Measurements from ENCODE around the gene MMP15. TPM values are rescaled to one million over a fixed set of nuclear protein-coding genes. Genes with fewer than 3 reads are reported as not detected.

Gene MMP15
- total and polyA plus RNA-seq, 2 of the 4 experiments (the other 2 are of a cell fraction): 0.18 to 0.56 TPM

- WGBS, 2 experiments (ENCODE audit: extremely low coverage in 2 of 2, insufficient read length in 1 of 2): 73% methylated on average over 5 of the region's 18 CpGs; no CpG with 5 or more reads in 1 of the 2 experiments
- Histone ChIP-seq H3K4me2 (ENCODE audit: low read depth, low read length) (no peak overlapping the region), H3K14ac (replicated peaks; ENCODE audit: low read depth, low read length) (no peak overlapping the region), H3K56ac (ENCODE audit: extremely low read depth, insufficient read depth, low read length) (no peak overlapping the region), H3K23ac (ENCODE audit: low read depth, low read length) (no peak overlapping the region), H3K79me1 (ENCODE audit: low read depth in 1 of 2, low read length in 2 of 2) (peaks cover 9 to 41% of the 10 kb centered on the region in 2 experiments; a peak in 3 of 4 replicates), H3K27ac (ENCODE audit: insufficient read depth, low read length) (no peak overlapping the region), H4K8ac (ENCODE audit: low read depth in 2 of 2, low read length in 2 of 2) (no peak overlapping the region), H2AK5ac (ENCODE audit: low read depth, low read length) (no peak overlapping the region), H4K20me1 (ENCODE audit: insufficient read depth, low read length) (peaks cover 23% of the 10 kb centered on the region), H2AFZ (replicated peaks; ENCODE audit: low read length, poor library complexity) (no peak overlapping the region), H4K5ac (ENCODE audit: low read depth, low read length) (no peak overlapping the region), H3K9ac (ENCODE audit: low read depth, low read length) (no peak overlapping the region), H3K4me1 (ENCODE audit: control insufficient read depth, insufficient read depth, low read length) (peaks cover 8% of the 10 kb centered on the region; the same call in 1 of the 2 replicates), H2BK120ac (ENCODE audit: low read depth, low read length) (no peak overlapping the region), H3K18ac (ENCODE audit: low read depth, low read length) (no peak overlapping the region), H3K9me3 (ENCODE audit: control insufficient read depth, insufficient read depth, low read length) (no peaks in the 10 kb centered on the region), H4K91ac (ENCODE audit: insufficient read depth, low read depth, low read length) (no peak overlapping the region), H3K36me3 (ENCODE audit: control insufficient read depth, insufficient read depth, low read length) (peaks cover 34% of the 10 kb centered on the region; the same call in 1 of the 2 replicates), H3K4me3 (ENCODE audit: insufficient read depth, low read depth, low read length) (no peak overlapping the region), H2BK15ac (ENCODE audit: low read depth, low read length) (no peak overlapping the region), H2BK20ac (ENCODE audit: low read depth, low read length) (no peak overlapping the region), H3K4ac (ENCODE audit: low read depth, low read length) (no peak overlapping the region), H2BK5ac (ENCODE audit: low read depth, low read length, poor library complexity, severe bottlenecking) (no peak overlapping the region), H3K9me1 (ENCODE audit: insufficient read depth, low read length) (peaks cover 5% of the 10 kb centered on the region; the same call in 1 of the 2 replicates), H3K27me3 (ENCODE audit: control insufficient read depth, insufficient read depth, low read length) (no peaks in the 10 kb centered on the region; the same call in 1 of the 2 replicates), H2AK9ac (replicated peaks; ENCODE audit: low read depth, low read length, poor library complexity) (no peak overlapping the region)
- ChIA-PET CTCF (no interaction called here), POLR2A (ENCODE audit: unreplicated experiment) (no interaction called here)
- intact Hi-C loops (cut with micrococcal nuclease) (no loop called here), dilution Hi-C loops (cut with HindIII; ENCODE audit: low sequenced_read_pairs, unreplicated experiment) (no loop called here), in situ Hi-C loops (cut with MboI; ENCODE audit: low sequenced_read_pairs) (no loop called here)
- TF ChIP-seq SMC3 (IDR thresholded peaks at IDR 0.05; ENCODE audit: low read depth, low read length): no peak
- TF ChIP-seq FOS (IDR thresholded peaks at IDR 0.05; ENCODE audit: low read depth, low read length): no peak
- TF ChIP-seq MXI1 (IDR thresholded peaks at IDR 0.05; ENCODE audit: borderline replicate concordance, low read depth, low read length): no peak
- TF ChIP-seq NFE2L2 (IDR thresholded peaks at IDR 0.05; ENCODE audit: low read depth, low read length): no peak
- no peak for TF ChIP-seq ELK1 (IDR thresholded peaks at IDR 0.05; ENCODE audit: borderline replicate concordance, low read depth, low read length)
- no peak for TF ChIP-seq RAD21 (IDR thresholded peaks at IDR 0.05; ENCODE audit: low read length)
- TF ChIP-seq MAFK (IDR thresholded peaks at IDR 0.05; ENCODE audit: low read depth, low read length): no peak
- no peak for TF ChIP-seq MAZ (IDR thresholded peaks at IDR 0.05; ENCODE audit: borderline replicate concordance, low read depth, low read length)
- no peak for TF ChIP-seq CHD1 (IDR thresholded peaks at IDR 0.05; ENCODE audit: low read depth, low read length)
- no peak for ATAC-seq (ENCODE audit: low read depth)
- no peak for DNase-seq
- no TSS peak for BruUV-seq (replicated peaks)
These were observed 29.7 kb upstream of the MMP15 start for GRCh38 chr16:57995721-57996405.

All from IMR-90 (cell line).